Measurements from ENCODE around the gene SNRPA1. TPM values are rescaled to one million over a fixed set of nuclear protein-coding genes. Genes with fewer than 3 reads are reported as not detected.

SNRPA1 gene
- total RNA-seq, 1 donor from 2014 or later = 79.5 TPM

DNA sequence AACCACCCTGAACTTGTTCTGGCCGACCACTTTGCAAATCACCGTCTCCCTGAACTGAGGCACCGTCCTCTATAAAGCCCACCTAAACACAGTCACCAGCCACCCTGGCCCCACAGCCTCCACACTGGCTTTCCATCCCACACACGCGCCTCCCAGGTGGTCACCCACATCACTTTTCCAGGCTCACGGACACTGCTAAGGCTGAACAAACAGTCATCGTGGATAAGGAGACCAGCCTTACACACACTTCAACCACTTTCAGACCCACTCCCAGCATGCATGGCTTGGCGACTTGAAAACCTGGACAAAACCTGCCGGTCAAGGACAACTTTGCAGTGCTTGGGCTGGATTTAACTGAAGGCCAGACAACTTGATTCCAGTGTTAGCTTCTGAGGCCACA, 51.6 kb downstream of the SNRPA1 start:
- Mint-ChIP-seq H3K9me3 (ENCODE audit: unreplicated experiment) (no peaks in the 10 kb centered on the region), H3K4me1 (ENCODE audit: low read depth, unreplicated experiment) (peaks cover 22% of the 10 kb centered on the region), H3K27me3 (ENCODE audit: low read depth, unreplicated experiment) (no peaks in the 10 kb centered on the region), H3K36me3 (ENCODE audit: low read depth, unreplicated experiment) (peaks cover 3% of the 10 kb centered on the region), H3K27ac (ENCODE audit: unreplicated experiment) (no peak overlapping the region), H3K4me3 (ENCODE audit: unreplicated experiment) (peak overlapping the region; percentile 68)
- Histone ChIP-seq H3K36me3 (ENCODE audit: insufficient read depth, low read length) (peaks cover 20% of the 10 kb centered on the region), H3K27ac (ENCODE audit: low read depth, low read length) (no peak overlapping the region), H3K79me2 (ENCODE audit: insufficient read depth, low read length) (peaks cover 100% of the 10 kb centered on the region), H3K9me3 (ENCODE audit: insufficient read depth, low read depth, low read length) (no peaks in the 10 kb centered on the region), H4K20me1 (ENCODE audit: insufficient read depth, low read length) (peaks cover 99% of the 10 kb centered on the region), H2AFZ (ENCODE audit: low read depth, low read length) (no peak overlapping the region), H3K4me1 (ENCODE audit: insufficient read depth, low read length) (peaks cover 35% of the 10 kb centered on the region), H3K4me3 (ENCODE audit: insufficient read depth, low read depth, low read length) (no peak overlapping the region), H3K27me3 (ENCODE audit: insufficient read depth, low read length) (no peaks in the 10 kb centered on the region), H3K4me2 (ENCODE audit: low read length) (peak overlapping the region; percentile 21), H3K9ac (ENCODE audit: low read length) (no peak overlapping the region)
- no peak for FAIRE-seq
- TF ChIP-seq CTCF (IDR thresholded peaks at IDR 0.05; ENCODE audit: insufficient read depth, low read depth, low read length) (no peak), EZH2 (IDR thresholded peaks at IDR 0.05; ENCODE audit: insufficient read depth, low read length) (no peak)
- DNase-seq (ENCODE audit: low read depth) = no peak

GRCh38 chr15:101242999-101243336, 52.1 kb downstream of the SNRPA1 start:
- H3K4me3 Mint-ChIP-seq (ENCODE audit: unreplicated experiment) = no peak overlapping the region
- H4K20me1 ChIP-seq (ENCODE audit: insufficient read depth, low read length) = peaks cover 98% of the 10 kb centered on the region

More at GRCh38 chr15:101242999-101243336, 52.1 kb downstream of the SNRPA1 start:
- no peak overlapping the region for H3K27ac ChIP-seq (ENCODE audit: low read depth, low read length)
- H3K4me3 ChIP-seq (ENCODE audit: insufficient read depth, low read depth, low read length) = no peak overlapping the region
- Mint-ChIP-seq H3K9me3 (ENCODE audit: unreplicated experiment) (no peaks in the 10 kb centered on the region), H3K27me3 (ENCODE audit: low read depth, unreplicated experiment) (no peaks in the 10 kb centered on the region), H3K4me1 (ENCODE audit: low read depth, unreplicated experiment) (peaks cover 22% of the 10 kb centered on the region), H3K36me3 (ENCODE audit: low read depth, unreplicated experiment) (peaks cover 3% of the 10 kb centered on the region), H3K27ac (ENCODE audit: unreplicated experiment) (no peak overlapping the region)
- DNase-seq (ENCODE audit: low read depth) (peak; percentile 43), FAIRE-seq (no peak)
- TF ChIP-seq EZH2 (IDR thresholded peaks at IDR 0.05; ENCODE audit: insufficient read depth, low read length) (no peak), CTCF (IDR thresholded peaks at IDR 0.05; ENCODE audit: insufficient read depth, low read depth, low read length) (no peak)
- peaks cover 31% of the 10 kb centered on the region for H3K4me1 ChIP-seq (ENCODE audit: insufficient read depth, low read length)
- H3K9ac ChIP-seq (ENCODE audit: low read length) = no peak overlapping the region
- H3K9me3 ChIP-seq (ENCODE audit: insufficient read depth, low read depth, low read length) = no peaks in the 10 kb centered on the region
- peak overlapping the region; percentile 21 for H3K4me2 ChIP-seq (ENCODE audit: low read length)
- peaks cover 100% of the 10 kb centered on the region for H3K79me2 ChIP-seq (ENCODE audit: insufficient read depth, low read length)
- H3K27me3 ChIP-seq (ENCODE audit: insufficient read depth, low read length) = no peaks in the 10 kb centered on the region
- no peak overlapping the region for H2AFZ ChIP-seq (ENCODE audit: low read depth, low read length)
- peaks cover 15% of the 10 kb centered on the region for H3K36me3 ChIP-seq (ENCODE audit: insufficient read depth, low read length)

Data from astrocyte (in vitro differentiated cells and primary cell).